ENCODE data around the gene SPG7. TPM values are rescaled to one million over a fixed set of nuclear protein-coding genes. Genes with fewer than 3 reads are reported as not detected.
"Not testable (repeated sequence)": the region's sequence is repeated elsewhere in the genome, so short reads cannot be mapped to it uniquely, and the experiment has no call there.

SPG7 gene
- total RNA-seq, 2 donors from 2014 or later: 107 to 152 TPM

- no peaks in the 10 kb centered on the region for H3K27me3 ChIP-seq
- DNase-seq: no peak
- no peaks in the 10 kb centered on the region for H3K9me3 ChIP-seq
- H3K4me3 ChIP-seq: no peak overlapping the region
- H3K4me1 ChIP-seq: peaks cover 13% of the 10 kb centered on the region
- no peak for TF ChIP-seq CTCF (IDR thresholded peaks at IDR 0.05)
- TF ChIP-seq POLR2A (IDR thresholded peaks at IDR 0.05): no peak
- intact Hi-C loops (cut with DNase I): no loop called here
- no peak for ATAC-seq
- 48 to 62% methylated on average over 2 to 6 of the region's 7 CpGs for WGBS, 2 donors
- no peaks in the 10 kb centered on the region for H3K36me3 ChIP-seq (replicated peaks in 1 of 2; ENCODE audit: insufficient read depth in 1 of 2, low read depth in 2 of 2)
- H3K27ac ChIP-seq: no peak overlapping the region
These were observed 78.0 kb downstream of the SPG7 start for GRCh38 chr16:89586218-89586617.

GRCh38 chr16:89586853-89587252 is 78.7 kb downstream of the SPG7 start:
- Histone ChIP-seq H3K27me3 (no peaks in the 10 kb centered on the region), H3K36me3 (replicated peaks in 1 of 2; ENCODE audit: insufficient read depth in 1 of 2, low read depth in 2 of 2) (no peaks in the 10 kb centered on the region), H3K9me3 (no peaks in the 10 kb centered on the region), H3K27ac (no peak overlapping the region), H3K4me3 (no peak overlapping the region), H3K4me1 (peaks cover 12% of the 10 kb centered on the region)
- WGBS, 2 donors: 65 to 71% methylated on average over 4 to 6 of the region's 25 CpGs
- no peak for TF ChIP-seq CTCF (IDR thresholded peaks at IDR 0.05)
- DNase-seq: no peak
- no peak for ATAC-seq
- intact Hi-C loops (cut with DNase I): no loop called here

- ATAC-seq; H3K9me3 ChIP-seq; H3K4me1 ChIP-seq; intact Hi-C loops (cut with DNase I); DNase-seq; H3K27ac ChIP-seq; H3K27me3 ChIP-seq; H3K4me3 ChIP-seq; H3K36me3 ChIP-seq (replicated peaks in 1 of 2; ENCODE audit: insufficient read depth in 1 of 2, low read depth in 2 of 2): not testable (repeated sequence)
- 96 to 100% methylated on average over 2 to 5 of the region's 36 CpGs for WGBS, 2 donors
These were observed 79.5 kb downstream of the SPG7 start for GRCh38 chr16:89587676-89588075.

GRCh38 chr16:89588413-89589109 is 80.4 kb downstream of the SPG7 start:
- no peaks in the 10 kb centered on the region for H3K36me3 ChIP-seq (replicated peaks in 1 of 2; ENCODE audit: insufficient read depth in 1 of 2, low read depth in 2 of 2)
- H3K27ac ChIP-seq: no peak overlapping the region
- 87 to 96% methylated on average over 8 to 25 of the region's 26 CpGs for WGBS, 2 donors
- ATAC-seq (no peak), DNase-seq (no peak)
- no peaks in the 10 kb centered on the region for H3K4me1 ChIP-seq
- no peaks in the 10 kb centered on the region for H3K27me3 ChIP-seq
- TF ChIP-seq POLR2A (IDR thresholded peaks at IDR 0.05) (no peak), CTCF (IDR thresholded peaks at IDR 0.05) (no peak)
- no peaks in the 10 kb centered on the region for H3K9me3 ChIP-seq
- no peak overlapping the region for H3K4me3 ChIP-seq
- intact Hi-C loops (cut with DNase I): no loop called here

GRCh38 chr16:89589241-89589926 is 81.2 kb downstream of the SPG7 start:
- Histone ChIP-seq H3K9me3 (no peaks in the 10 kb centered on the region), H3K27me3 (no peaks in the 10 kb centered on the region), H3K4me3 (no peak overlapping the region), H3K36me3 (replicated peaks in 1 of 2; ENCODE audit: insufficient read depth in 1 of 2, low read depth in 2 of 2) (no peaks in the 10 kb centered on the region), H3K27ac (no peak overlapping the region), H3K4me1 (no peaks in the 10 kb centered on the region)
- intact Hi-C loops (cut with DNase I): no loop called here
- ATAC-seq: no peak
- DNase-seq: no peak
- no peak for TF ChIP-seq POLR2A (IDR thresholded peaks at IDR 0.05)
- TF ChIP-seq CTCF (IDR thresholded peaks at IDR 0.05): no peak
- WGBS, 2 donors: 89 to 90% methylated on average over 10 to 16 of the region's 21 CpGs
